ENCODE results near the gene ADD2.
"Not testable (repeated sequence)": the region's sequence is repeated elsewhere in the genome, so short reads cannot be mapped to it uniquely, and the experiment has no call there.

ADD2 gene

DNA sequence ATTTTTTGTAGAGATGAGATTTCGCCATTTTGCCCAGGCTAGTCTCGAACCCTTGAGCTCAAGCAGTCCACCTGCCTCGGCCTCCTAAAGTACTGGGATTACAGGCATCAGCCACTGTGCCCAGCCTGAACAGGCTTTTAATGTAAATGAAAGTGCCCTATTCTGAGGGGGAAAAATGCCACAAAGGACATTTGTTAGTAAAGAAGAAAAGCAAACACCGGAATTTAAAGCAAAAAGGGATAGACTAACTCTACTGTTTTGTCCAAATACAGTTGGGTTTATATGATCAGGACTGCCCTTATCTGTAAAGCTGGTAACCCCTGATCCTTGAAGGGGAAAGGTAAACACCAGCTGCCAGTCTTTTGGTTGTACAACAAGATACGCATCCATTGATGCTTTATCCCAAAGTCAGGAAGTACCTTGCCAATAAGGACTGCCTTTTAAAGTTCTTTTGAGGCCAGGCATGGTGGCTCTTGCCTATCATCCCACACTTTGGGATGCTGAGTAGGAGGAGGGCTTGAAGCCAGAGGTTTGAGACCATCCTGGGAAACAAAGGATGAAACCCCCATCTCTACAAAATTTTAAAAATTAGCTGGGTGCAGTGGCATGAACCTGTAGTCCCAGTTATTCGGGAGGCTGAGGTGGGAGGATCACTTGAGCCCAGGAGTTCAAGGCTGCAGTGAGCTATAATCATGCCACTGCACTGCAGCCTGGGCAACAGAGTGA is 39.3 kb upstream of the ADD2 start:
- H3K4me3 Mint-ChIP-seq: no peak overlapping the region
- no peak overlapping the region for H3K27ac Mint-ChIP-seq
- no peaks in the 10 kb centered on the region for H3K36me3 Mint-ChIP-seq (ENCODE audit: low read depth)
- peaks cover 35% of the 10 kb centered on the region for H3K27me3 Mint-ChIP-seq (ENCODE audit: low read depth)
- H3K4me1 Mint-ChIP-seq: no peaks in the 10 kb centered on the region
- H3K9me3 Mint-ChIP-seq: no peaks in the 10 kb centered on the region
- TF ChIP-seq CTCF (IDR thresholded peaks at IDR 0.05; ENCODE audit: unreplicated experiment in 3 of 3): no peak

GRCh38 chr2:70806620-70807019 is 38.6 kb upstream of the ADD2 start:
- H3K27ac Mint-ChIP-seq: no peak overlapping the region

GRCh38 chr2:70806013-70806412 is 38.0 kb upstream of the ADD2 start:
- H3K9me3 Mint-ChIP-seq: no peaks in the 10 kb centered on the region
- H3K27me3 Mint-ChIP-seq (ENCODE audit: low read depth): peaks cover 28% of the 10 kb centered on the region

More at GRCh38 chr2:70806620-70807019, 38.6 kb upstream of the ADD2 start:
- Mint-ChIP-seq H3K4me3 (no peak overlapping the region), H3K36me3 (ENCODE audit: low read depth) (no peaks in the 10 kb centered on the region), H3K9me3 (no peaks in the 10 kb centered on the region), H3K4me1 (no peaks in the 10 kb centered on the region), H3K27me3 (ENCODE audit: low read depth) (peaks cover 32% of the 10 kb centered on the region)
- no peak for TF ChIP-seq CTCF (IDR thresholded peaks at IDR 0.05; ENCODE audit: unreplicated experiment in 3 of 3)

DNA sequence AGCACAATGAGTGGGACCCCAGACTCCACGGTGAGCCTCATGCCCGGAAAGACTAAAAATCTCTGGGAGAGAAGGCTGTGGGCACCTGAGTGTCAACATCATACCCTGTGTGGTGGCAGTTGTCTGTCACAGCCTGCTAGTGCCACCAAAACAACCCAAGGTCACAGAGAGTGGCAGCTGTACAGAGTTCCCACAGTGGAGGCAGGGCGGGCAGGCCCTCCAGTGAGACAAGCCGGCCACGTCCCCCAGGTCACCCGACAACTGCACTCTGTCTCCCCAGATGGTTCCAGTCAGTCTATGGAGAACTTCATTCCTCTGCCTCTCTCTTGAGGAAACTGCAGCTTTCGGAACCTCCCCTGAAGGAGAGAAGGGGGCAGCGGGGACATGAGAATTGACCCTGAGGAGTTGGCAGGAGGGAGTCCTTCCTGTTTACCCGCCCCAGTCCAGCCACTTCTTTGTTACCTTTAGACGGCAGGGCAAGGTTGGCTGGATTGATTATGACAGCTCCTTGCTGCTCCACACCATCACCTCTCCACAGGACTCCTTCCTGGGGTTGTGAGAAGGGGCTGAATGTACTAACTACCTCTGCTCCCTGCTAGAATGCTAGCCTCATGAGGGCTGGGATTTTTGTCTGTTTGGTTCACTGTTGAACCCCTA is 33.7 kb upstream of the ADD2 start:
- H3K4me1 Mint-ChIP-seq: peaks cover 4% of the 10 kb centered on the region
- peaks cover 14% of the 10 kb centered on the region for H3K9me3 Mint-ChIP-seq
- H3K36me3 Mint-ChIP-seq (ENCODE audit: low read depth): no peaks in the 10 kb centered on the region
- H3K27me3 Mint-ChIP-seq (ENCODE audit: low read depth): peaks cover 36% of the 10 kb centered on the region
- H3K27ac Mint-ChIP-seq: no peak overlapping the region
- H3K4me3 Mint-ChIP-seq: no peak overlapping the region
- no peak for TF ChIP-seq CTCF (IDR thresholded peaks at IDR 0.05; ENCODE audit: unreplicated experiment in 3 of 3)

More at GRCh38 chr2:70806013-70806412, 38.0 kb upstream of the ADD2 start:
- H3K36me3 Mint-ChIP-seq (ENCODE audit: low read depth): no peaks in the 10 kb centered on the region
- no peaks in the 10 kb centered on the region for H3K4me1 Mint-ChIP-seq
- no peak overlapping the region for H3K27ac Mint-ChIP-seq
- no peak for TF ChIP-seq CTCF (IDR thresholded peaks at IDR 0.05; ENCODE audit: unreplicated experiment in 3 of 3)
- H3K4me3 Mint-ChIP-seq: no peak overlapping the region

DNA sequence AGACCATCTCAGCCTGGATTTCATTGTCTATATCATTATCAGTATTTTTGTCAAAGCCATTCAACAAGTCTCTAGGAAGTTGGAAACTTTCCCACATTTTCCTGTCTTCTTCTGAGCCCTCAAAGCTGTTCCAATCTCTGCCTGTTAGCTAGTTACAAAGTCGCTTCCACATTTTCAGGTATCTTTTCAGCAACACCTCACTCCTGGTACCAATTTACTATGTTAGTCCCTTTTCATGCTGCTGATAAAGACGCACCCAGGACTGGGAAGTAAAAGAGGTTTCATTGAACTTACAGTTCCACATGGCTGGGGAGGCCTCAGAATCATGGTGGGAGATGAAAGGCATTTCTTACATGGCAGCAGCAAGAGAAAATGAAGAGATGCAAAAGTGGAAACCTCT is 31.7 kb upstream of the ADD2 start:
- Mint-ChIP-seq H3K27me3 (ENCODE audit: low read depth) (peaks cover 27% of the 10 kb centered on the region), H3K4me3 (no peak overlapping the region), H3K9me3 (peaks cover 14% of the 10 kb centered on the region), H3K4me1 (peaks cover 4% of the 10 kb centered on the region), H3K27ac (no peak overlapping the region), H3K36me3 (ENCODE audit: low read depth) (no peaks in the 10 kb centered on the region)
- no peak for TF ChIP-seq CTCF (IDR thresholded peaks at IDR 0.05; ENCODE audit: unreplicated experiment in 3 of 3)

GRCh38 chr2:70797996-70798395 is 30.0 kb upstream of the ADD2 start:
- H3K9me3 Mint-ChIP-seq: peaks cover 17% of the 10 kb centered on the region
- H3K36me3 Mint-ChIP-seq (ENCODE audit: low read depth); H3K4me1 Mint-ChIP-seq; H3K4me3 Mint-ChIP-seq; H3K27ac Mint-ChIP-seq: not testable (repeated sequence)
- peaks cover 41% of the 10 kb centered on the region for H3K27me3 Mint-ChIP-seq (ENCODE audit: low read depth)

Data from nephron (organoid).